Measurements from ENCODE around the gene TRAPPC3L. TPM values are rescaled to one million over a fixed set of nuclear protein-coding genes. Genes with fewer than 3 reads are reported as not detected.

The TRAPPC3L gene
- total RNA-seq, 1 experiment from 2014 or later = not detected

- H3K27me3 ChIP-seq (ENCODE audit: control insufficient read depth, insufficient read depth, low read length) = peaks cover 38% of the 10 kb centered on the region
- TF ChIP-seq TCF7L2 (IDR thresholded peaks at IDR 0.05; ENCODE audit: low read depth, low read length) (no peak), CTCF (IDR thresholded peaks at IDR 0.05) (no peak), REST (IDR thresholded peaks at IDR 0.05; ENCODE audit: insufficient read depth in 1 of 2, low read depth in 2 of 2, low read length in 1 of 2) (no peak), POLR2AphosphoS5 (IDR thresholded peaks at IDR 0.05; ENCODE audit: low read depth, low read length) (no peak), SIN3A (IDR thresholded peaks at IDR 0.05; ENCODE audit: borderline replicate concordance, insufficient read depth, low read depth, low read length) (no peak)
- ATAC-seq (no peak), DNase-seq (ENCODE audit: low read depth, low spot score) (no peak)
- in situ Hi-C loops (cut with HindIII; ENCODE audit: low pct_unique_long_range_greater_than_20kb, low sequenced_read_pairs) = no loop called here
- H3K4me3 ChIP-seq (ENCODE audit: low read depth in 2 of 2, low read length in 2 of 2) = no peak overlapping the region
- H3K4me1 ChIP-seq (ENCODE audit: control insufficient read depth, insufficient read depth, low read length) = 0 out of 2 replicates have a peak, but pooled peaks cover under 1% of the 10 kb centered on the region
- H3K27ac ChIP-seq (ENCODE audit: low read length) = no peak overlapping the region
- POLR2A ChIA-PET = no interaction called here
- intact Hi-C loops (cut with micrococcal nuclease; ENCODE audit: unreplicated experiment) = no loop called here
- no peaks in the 10 kb centered on the region for H3K36me3 ChIP-seq (ENCODE audit: control insufficient read depth, insufficient read depth, low read length)
- no TSS peak for BruUV-seq (replicated peaks)
- H3K9me3 ChIP-seq (ENCODE audit: control insufficient read depth, insufficient read depth, low read depth, low read length) = no peaks in the 10 kb centered on the region
- CTCF ChIA-PET = interaction anchor here (0.6 kb wide), 1 partner anchor 183 kb away, joined by 4 read pairs; no protein-coding TSS in a partner anchor
These were observed 78.0 kb downstream of the TRAPPC3L start for GRCh38 chr6:116467514-116467913.

DNA sequence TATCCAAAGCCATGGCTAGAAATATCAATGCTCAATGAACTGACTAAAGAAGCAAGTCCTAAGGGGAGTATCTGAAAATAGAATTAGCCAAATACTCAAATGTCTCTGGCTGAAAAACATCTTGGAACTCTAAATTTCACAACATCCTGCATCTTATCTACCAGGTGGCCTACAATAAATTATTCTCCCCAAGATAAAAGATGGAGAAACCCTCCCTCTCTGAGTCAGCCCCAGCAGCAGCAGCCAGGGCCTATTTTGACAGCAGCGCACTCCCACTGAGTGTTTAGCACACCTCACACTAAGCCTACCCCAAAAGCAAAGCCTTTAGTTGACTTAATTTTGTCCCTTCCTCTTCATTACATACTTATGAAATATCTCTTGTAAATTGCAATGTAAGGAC lies 78.4 kb downstream of the TRAPPC3L start:
- Histone ChIP-seq H3K27ac (ENCODE audit: low read length) (no peak overlapping the region), H3K9me3 (ENCODE audit: control insufficient read depth, insufficient read depth, low read depth, low read length) (no peaks in the 10 kb centered on the region), H3K4me3 (ENCODE audit: low read depth in 2 of 2, low read length in 2 of 2) (no peak overlapping the region), H3K36me3 (ENCODE audit: control insufficient read depth, insufficient read depth, low read length) (no peaks in the 10 kb centered on the region), H3K4me1 (ENCODE audit: control insufficient read depth, insufficient read depth, low read length) (0 out of 2 replicates have a peak, but pooled peaks cover 4% of the 10 kb centered on the region), H3K27me3 (ENCODE audit: control insufficient read depth, insufficient read depth, low read length) (peaks cover 38% of the 10 kb centered on the region)
- ATAC-seq (no peak), DNase-seq (ENCODE audit: low read depth, low spot score) (no peak)
- in situ Hi-C loops (cut with HindIII; ENCODE audit: low pct_unique_long_range_greater_than_20kb, low sequenced_read_pairs) (no loop called here), intact Hi-C loops (cut with micrococcal nuclease; ENCODE audit: unreplicated experiment) (no loop called here)
- no peak for TF ChIP-seq CTCF (IDR thresholded peaks at IDR 0.05)
- TF ChIP-seq SIN3A (IDR thresholded peaks at IDR 0.05; ENCODE audit: borderline replicate concordance, insufficient read depth, low read depth, low read length) = no peak
- no peak for TF ChIP-seq REST (IDR thresholded peaks at IDR 0.05; ENCODE audit: insufficient read depth in 1 of 2, low read depth in 2 of 2, low read length in 1 of 2)
- TF ChIP-seq POLR2AphosphoS5 (IDR thresholded peaks at IDR 0.05; ENCODE audit: low read depth, low read length) = no peak
- no peak for TF ChIP-seq TCF7L2 (IDR thresholded peaks at IDR 0.05; ENCODE audit: low read depth, low read length)
- ChIA-PET CTCF (no interaction called here), POLR2A (no interaction called here)
- no TSS peak for BruUV-seq (replicated peaks)
